KOPT-K1 (cell line): ENCODE measurements around the gene TMEM175.
"Not testable (repeated sequence)": the region's sequence is repeated elsewhere in the genome, so short reads cannot be mapped to it uniquely, and the experiment has no call there.

Experiments
- H3K27ac ChIP-seq: fragments of 200-600 bp; sonication (generic); 2 replicates; pipeline ENCODE4 v1.5.1; 2016; ENCODE audit warnings: antibody characterized with exemption, mild to moderate bottlenecking, low read depth, low read length; ENCODE audit not compliant: poor library complexity, severe bottlenecking
- H3K36me3 ChIP-seq: fragments of 200-600 bp; sonication (generic); 2 replicates; pipeline ENCODE4 v1.5.1; 2017; ENCODE audit warnings: antibody characterized with exemption, mild to moderate bottlenecking, low read length, moderate library complexity; ENCODE audit not compliant: insufficient read depth
- H3K9me3 ChIP-seq: fragments of 200-600 bp; sonication (generic); 2 replicates; pipeline ENCODE4 v1.5.1; 2017; ENCODE audit warnings: antibody characterized with exemption, low read length, mild to moderate bottlenecking; ENCODE audit not compliant: insufficient read depth, poor library complexity, severe bottlenecking

Gene TMEM175

GRCh38 chr4:919004-919680 is 13.1 kb upstream of the TMEM175 start:
- Histone ChIP-seq H3K36me3 (peaks cover 18% of the 10 kb centered on the region), H3K9me3 (peaks cover 41% of the 10 kb centered on the region)
- not testable (repeated sequence) for H3K27ac ChIP-seq

GRCh38 chr4:921830-922331 is 10.4 kb upstream of the TMEM175 start:
- Histone ChIP-seq H3K36me3 (peaks cover 18% of the 10 kb centered on the region), H3K9me3 (peaks cover 41% of the 10 kb centered on the region), H3K27ac (no peak overlapping the region)

- Histone ChIP-seq H3K9me3 (peaks cover 21% of the 10 kb centered on the region), H3K36me3 (peaks cover 17% of the 10 kb centered on the region), H3K27ac (no peak overlapping the region)
Measured at GRCh38 chr4:924107-925096, 7.9 kb upstream of the TMEM175 start.

GRCh38 chr4:925171-925570 is 7.1 kb upstream of the TMEM175 start:
- Histone ChIP-seq H3K27ac (no peak overlapping the region), H3K36me3 (peaks cover 13% of the 10 kb centered on the region), H3K9me3 (peaks cover 16% of the 10 kb centered on the region)

- Histone ChIP-seq H3K27ac (no peak overlapping the region), H3K9me3 (peaks cover 14% of the 10 kb centered on the region), H3K36me3 (peaks cover 13% of the 10 kb centered on the region)
Measured at GRCh38 chr4:925771-926500, 6.3 kb upstream of the TMEM175 start.

GRCh38 chr4:926538-926937 is 5.7 kb upstream of the TMEM175 start:
- H3K36me3 ChIP-seq: peaks cover 13% of the 10 kb centered on the region
- H3K27ac ChIP-seq: no peak overlapping the region
- H3K9me3 ChIP-seq: peaks cover 8% of the 10 kb centered on the region

GRCh38 chr4:927566-927965 is 4.7 kb upstream of the TMEM175 start:
- H3K9me3 ChIP-seq, H3K36me3 ChIP-seq, H3K27ac ChIP-seq: not testable (repeated sequence)

- no peak overlapping the region for H3K27ac ChIP-seq
- H3K9me3 ChIP-seq: no peaks in the 10 kb centered on the region
- no peaks in the 10 kb centered on the region for H3K36me3 ChIP-seq
Measured at GRCh38 chr4:929096-929765, 3.0 kb upstream of the TMEM175 start.

- no peaks in the 10 kb centered on the region for H3K9me3 ChIP-seq
- H3K36me3 ChIP-seq: no peaks in the 10 kb centered on the region
- no peak overlapping the region for H3K27ac ChIP-seq
Measured at GRCh38 chr4:930028-930551, 2.2 kb upstream of the TMEM175 start.

- Histone ChIP-seq H3K27ac (peak overlapping the region; percentile 85), H3K9me3 (no peaks in the 10 kb centered on the region), H3K36me3 (no peaks in the 10 kb centered on the region)
Measured at GRCh38 chr4:930827-931193, 1.4 kb upstream of the TMEM175 start.

- Histone ChIP-seq H3K9me3 (no peaks in the 10 kb centered on the region), H3K36me3 (no peaks in the 10 kb centered on the region), H3K27ac (peak overlapping the region; percentile 85)
Measured at GRCh38 chr4:931194-931959, 883 bp upstream of the TMEM175 start.

GRCh38 chr4:932713-933070 is 432 bp downstream of the TMEM175 start:
- peak overlapping the region; percentile 85 for H3K27ac ChIP-seq
- no peaks in the 10 kb centered on the region for H3K9me3 ChIP-seq
- no peaks in the 10 kb centered on the region for H3K36me3 ChIP-seq

- H3K27ac ChIP-seq, H3K36me3 ChIP-seq, H3K9me3 ChIP-seq: not testable (repeated sequence)
Measured at GRCh38 chr4:939508-939907, 7.2 kb downstream of the TMEM175 start.
